Heart right ventricle (tissue), 16 donors: ENCODE measurements around the gene BTBD19. TPM values are rescaled to one million over a fixed set of nuclear protein-coding genes. Genes with fewer than 3 reads are reported as not detected.
A peak's percentile ranks its signal among the peaks of the same experiment; 100 is the strongest.
"Not testable (repeated sequence)": the region's sequence is repeated elsewhere in the genome, so short reads cannot be mapped to it uniquely, and the experiment has no call there.

Experiments
- ATAC-seq, 8 donors: fragments of 200-7000 bp; cut with Tn5 transposase; one replicate each; pipeline ENCODE4 v1.9.1; 2020; ENCODE audit warnings: mild to moderate bottlenecking in 8 of 8, moderate library complexity in 8 of 8, moderate number of reproducible peaks in 1 of 8
- DNase-seq, 2 donors: peaks; one replicate each; pipeline ENCODE4 v3.0.0-alpha.2; 2020
- H3K27ac ChIP-seq, 10 donors: fragments of 200-600 bp; sonication (generic) in 2 of 10; one replicate each; pipeline versions ENCODE4 v1.5.0 to v1.8.0; 2020 to 2022; ENCODE audit warnings: mild to moderate bottlenecking in 3 of 10
- H3K27me3 ChIP-seq, 7 donors: fragments of 200-600 bp; one replicate each; pipeline ENCODE4 v1.8.0; 2021 to 2022; ENCODE audit warnings: mild to moderate bottlenecking in 2 of 7
- H3K36me3 ChIP-seq, 9 donors: fragments of 200-600 bp; sonication (generic) in 1 of 9; one replicate each; pipeline versions ENCODE4 v1.5.0 to v1.8.0; 2020 to 2022; ENCODE audit warnings: mild to moderate bottlenecking in 2 of 9
- H3K4me1 ChIP-seq, 9 donors: fragments of 200-600 bp; sonication (generic) in 1 of 9; one replicate each; pipeline versions ENCODE4 v1.5.0 to v1.8.0; 2020 to 2022; ENCODE audit warnings: mild to moderate bottlenecking in 4 of 9
- H3K4me3 ChIP-seq, 10 donors: fragments of 200-600 bp; sonication (generic) in 2 of 10; one replicate each; pipeline versions ENCODE4 v1.5.0 to v1.8.0; 2020 to 2022; ENCODE audit warnings: mild to moderate bottlenecking in 7 of 10, moderate library complexity in 2 of 10
- H3K9me3 ChIP-seq, 11 donors: fragments of 200-600 bp in 10 of 11; sonication (generic) in 2 of 11; one replicate each; pipeline versions ENCODE4 v1.5.0 to v1.8.0; 2013 to 2022; ENCODE audit warnings: mild to moderate bottlenecking in 2 of 11, control low read depth in 1 of 11, moderate library complexity in 1 of 11
- CTCF ChIP-seq, 9 donors: fragments of 200-600 bp; sonication (generic) in 2 of 9; IDR thresholded peaks; one replicate each; pipeline versions ENCODE4 v1.5.0 to v1.8.0; 2021 to 2022; ENCODE audit warnings: antibody characterized with exemption in 9 of 9, mild to moderate bottlenecking in 5 of 9, moderate library complexity in 1 of 9
- WGBS, 2 donors: extraction: QIAGEN DNeasy Blood & Tissue Kit; methylation state at CpG; one replicate each; pipeline ENCODE4 v1.1.7; 2013; ENCODE audit warnings: inconsistent platforms in 1 of 2; 5-methylcytosine and 5-hydroxymethylcytosine counted together
- intact Hi-C, 10 donors: fragments of 100-400 bp; cut with DNase I; formaldehyde crosslinking; loops; one replicate each; pipeline versions ENCODE4 v1.11.1 to v1.14.2; 2022
- polyA plus RNA-seq, 2 donors: library from polyadenylated mRNA; stranded (reverse); fragments of 200-250 nt; gene quantifications; one replicate each; pipeline ENCODE4 v1.2.3, GENCODE V29; 2013
- total RNA-seq, 10 donors: library from RNA; stranded (reverse); fragmentation: NEBNext Ultra II Directional in 3 of 10; extraction: Animal tissue kit (Norgen Biotek cat#: 25700) in 3 of 10; gene quantifications; one replicate each; pipeline versions ENCODE4 v1.2.1 to v1.2.4, GENCODE V29; 2021 to 2023
- donor health status: Arrhythmogenic right ventricular cardiomyopathy.
- donor health status: ischemic (EF 13 %, LVEDD 7.1; RV severe dilation, severe dysfunction).
- donor health status: healthy with polysubstance abuse.
- donor health status: DM: no; HTN: yes; CAD: no.
- donor health status: DM: no; HTN: no; CAD: no.
- donor health status: ischemic (EF 25% LVEDD 6.9; RV normal size, moderate dysfunction).
- donor health status: ischemic (EF 25% LVEDD 5.7; RV mildly dilated, moderate dysfunction).
- donor health status: healthy.
- donor health status: DM: yes; HTN: yes; CAD: no.
- donor health status: Ischemic cardiomyopathy.
- donor health status: ischemic (EF 35%, LVEDD 5.7; RV mildly dilated, moderate dysfunction).
- donor health status: nonischemic (EF 11% LVEDD 7.7; RV severe dilation, severe dysfunction).
- donor health status: DM: yes; HTN: yes; CAD: no.
- donor health status: PGD.
- donor health status: ischemic (EF 29% LVEDD 5.4; RV normal size, mild dysfunction).
- donor health status: nonischemic (EF 23%, LVEDD 6.1; RV moderate dilation, normal function).

BTBD19 gene
- total and polyA plus RNA-seq, 12 donors = 1.8 to 12.5 (median 3.2) TPM

DNA sequence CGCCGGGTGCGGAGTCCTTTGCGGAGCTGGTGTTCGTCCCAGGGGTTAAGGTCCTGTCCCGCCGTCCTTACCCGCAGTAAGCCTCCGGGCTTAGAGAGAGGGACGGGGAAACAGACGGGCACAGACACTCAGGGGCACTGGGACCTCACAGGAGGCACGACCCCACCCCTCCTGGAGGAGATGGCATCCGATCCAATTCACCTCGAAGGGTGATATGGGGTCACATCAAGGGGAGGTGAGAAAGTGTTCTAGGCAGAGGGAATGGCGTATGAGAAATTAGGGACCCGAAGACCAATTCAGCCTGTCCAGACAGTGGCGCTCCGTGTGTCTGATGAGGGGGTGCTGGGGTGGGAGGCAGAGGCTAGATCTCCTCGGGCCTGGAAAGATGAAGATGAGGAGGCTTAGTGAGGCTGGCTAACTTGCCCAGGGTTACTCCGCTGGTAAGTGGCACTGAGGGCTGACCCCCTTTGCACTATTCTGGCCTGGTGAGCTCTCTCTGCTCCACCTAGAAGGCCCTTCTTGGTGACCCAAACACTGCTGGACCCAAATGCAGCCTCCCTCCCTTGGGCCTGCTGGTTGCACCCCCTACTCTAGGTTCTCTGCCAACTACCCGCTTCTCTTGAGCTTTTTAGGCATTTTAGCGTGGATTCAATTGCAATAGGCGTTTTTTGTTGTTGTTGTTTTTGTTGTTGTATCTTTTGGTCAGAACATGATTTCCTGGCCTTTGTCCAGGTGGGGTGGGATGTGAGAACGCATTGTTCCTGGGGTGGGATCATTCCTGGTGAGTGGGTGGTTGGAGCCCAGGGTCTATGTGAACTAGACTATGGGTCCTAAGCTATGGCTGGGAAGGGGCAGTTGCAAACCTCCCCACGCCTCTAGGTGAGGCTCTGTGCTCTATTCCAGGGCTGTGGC is 12.3 kb downstream of the BTBD19 start:
- intact Hi-C loops = loop anchor here in 3 of 10 donors (2.0 to 5.0 kb wide), 3 partner anchors 22 to 482 kb away; partner anchors contain the start of gene BEST4 (in 1 of the 3)
- 24 to 25% methylated on average over 25 of the region's 25 CpGs for WGBS, 2 donors
- DNase-seq (peak in 1 of 2 donors; percentile 15), ATAC-seq (peak; percentile 10 to 41 (median 34))
- TF ChIP-seq CTCF (IDR thresholded peaks at IDR 0.05) = no peak
- H3K4me3 ChIP-seq = peak overlapping the region; percentile 47 to 76 (median 64)
- H3K4me1 ChIP-seq = peaks cover 7 to 32% (median 12%) of the 10 kb centered on the region in 9 donors
- H3K27me3 ChIP-seq = no peaks in the 10 kb centered on the region
- H3K36me3 ChIP-seq = peaks cover 0 to 6% (median 0%) of the 10 kb centered on the region in 9 donors
- H3K9me3 ChIP-seq = no peaks in the 10 kb centered on the region
- H3K27ac ChIP-seq = peak overlapping the region; percentile 85 to 99 (median 96)

DNA sequence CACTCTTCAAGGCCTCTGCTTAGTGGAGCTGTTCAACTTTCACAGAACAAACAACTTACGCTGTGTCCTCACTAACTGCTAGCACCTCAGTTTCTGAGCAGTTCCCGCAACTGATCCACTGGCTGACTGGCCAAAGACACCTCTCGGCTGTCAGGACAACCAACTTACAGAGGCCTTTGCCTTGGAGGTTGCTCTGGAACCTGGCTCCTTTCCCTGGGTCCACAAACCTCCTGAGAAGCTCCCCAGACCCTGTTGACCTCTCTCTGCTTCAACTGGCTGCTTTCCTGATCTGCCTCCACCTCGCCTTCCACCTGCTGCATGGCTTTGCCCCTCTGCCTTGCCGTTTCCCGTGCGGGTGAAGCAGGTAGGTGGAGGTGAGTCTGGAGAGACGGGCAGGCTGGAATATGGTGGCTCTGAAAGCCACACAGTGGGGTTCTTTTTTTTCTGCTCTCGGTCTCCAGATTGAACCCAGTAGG is 13.0 kb downstream of the BTBD19 start:
- ATAC-seq = no peak
- H3K27ac ChIP-seq = peak overlapping the region in 9 of 10 donors; percentile 92 to 99 (median 97)
- no peaks in the 10 kb centered on the region for H3K36me3 ChIP-seq
- WGBS, 2 donors = 90 to 91% methylated on average over 9 of the region's 9 CpGs
- TF ChIP-seq CTCF (IDR thresholded peaks at IDR 0.05) = no peak
- H3K4me1 ChIP-seq = peaks cover 7 to 38% (median 15%) of the 10 kb centered on the region in 9 donors
- H3K4me3 ChIP-seq = peak overlapping the region in 4 of 10 donors; percentile 56 to 69 (median 67)
- intact Hi-C loops = loop anchor here in 3 of 10 donors (2.0 to 5.0 kb wide), 3 partner anchors 22 to 481 kb away; partner anchors contain the start of gene BEST4 (in 1 of the 3)
- H3K27me3 ChIP-seq = no peaks in the 10 kb centered on the region
- peak in 1 of 2 donors; percentile 8 for DNase-seq
- no peaks in the 10 kb centered on the region for H3K9me3 ChIP-seq

GRCh38 chr1:44822131-44822701 is 13.9 kb downstream of the BTBD19 start:
- WGBS, 2 donors = 88 to 90% methylated on average over 6 of the region's 6 CpGs
- intact Hi-C loops = loop anchor here in 2 of 10 donors (5.0 kb wide), 2 partner anchors 35 to 480 kb away; partner anchors contain the start of gene BEST4 (in 1 of the 2)
- no peak overlapping the region for H3K27ac ChIP-seq
- peaks cover 7 to 48% (median 22%) of the 10 kb centered on the region in 9 donors for H3K4me1 ChIP-seq
- TF ChIP-seq CTCF (IDR thresholded peaks at IDR 0.05) = no peak
- no peak overlapping the region for H3K4me3 ChIP-seq
- DNase-seq (peak in 1 of 2 donors; percentile 11), ATAC-seq (no peak)
- H3K27me3 ChIP-seq = no peaks in the 10 kb centered on the region
- H3K9me3 ChIP-seq = no peaks in the 10 kb centered on the region
- H3K36me3 ChIP-seq = no peaks in the 10 kb centered on the region

GRCh38 chr1:44822981-44823451 is 14.7 kb downstream of the BTBD19 start:
- TF ChIP-seq CTCF (IDR thresholded peaks at IDR 0.05) = no peak
- Histone ChIP-seq H3K4me3 (no peak overlapping the region), H3K36me3 (no peaks in the 10 kb centered on the region), H3K4me1 (peaks cover 7 to 49% (median 22%) of the 10 kb centered on the region in 9 donors), H3K27ac (no peak overlapping the region), H3K27me3 (no peaks in the 10 kb centered on the region), H3K9me3 (no peaks in the 10 kb centered on the region)
- ATAC-seq = no peak
- WGBS, 2 donors = 81 to 82% methylated on average over 15 of the region's 15 CpGs
- intact Hi-C loops = loop anchor here in 2 of 10 donors (5.0 kb wide), 2 partner anchors 36 to 479 kb away; partner anchors contain the start of gene BEST4 (in 1 of the 2)
- peak in 1 of 2 donors; percentile 14 for DNase-seq

DNA sequence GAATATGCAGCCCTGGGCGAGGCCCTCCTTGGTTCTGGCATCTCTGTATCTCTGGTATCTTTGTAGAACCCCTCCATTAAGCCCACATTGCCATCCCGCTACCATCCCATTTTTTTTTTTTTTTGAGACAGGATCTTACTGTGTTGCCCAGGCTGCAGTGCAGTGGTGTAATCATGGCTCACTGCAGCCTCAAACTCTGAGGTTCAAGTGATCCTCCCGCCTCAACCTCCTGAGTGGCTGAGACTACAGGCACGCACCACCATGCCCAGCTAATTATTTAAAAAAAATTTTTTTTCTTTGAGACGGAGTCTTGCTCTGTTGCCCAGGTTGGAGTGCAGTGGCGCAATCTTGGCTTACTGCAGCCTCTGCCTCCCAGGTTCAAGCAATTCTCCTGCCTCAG is 16.1 kb downstream of the BTBD19 start:
- not testable (repeated sequence) for H3K9me3 ChIP-seq, ATAC-seq, H3K27ac ChIP-seq, H3K36me3 ChIP-seq, DNase-seq, H3K27me3 ChIP-seq, H3K4me3 ChIP-seq
- intact Hi-C loops = loop anchor here in 2 of 10 donors (5.0 kb wide), 2 partner anchors 37 to 478 kb away; partner anchors contain the start of gene BEST4 (in 1 of the 2)
- 97% methylated on average over 6 of the region's 6 CpGs for WGBS, 2 donors
- peaks cover 7 to 39% (median 16%) of the 10 kb centered on the region in 9 donors for H3K4me1 ChIP-seq
